SKM-1 treated with dmso at 0.1 percent for 144 hours (cell line): Measurements from ENCODE around the gene KATNA1.
"Not testable (repeated sequence)": the region's sequence is repeated elsewhere in the genome, so short reads cannot be mapped to it uniquely, and the experiment has no call there.

Source experiments
- DNase-seq: peaks from one replicate; lab custom pipeline; 2025; ENCODE audit not compliant: unreplicated experiment; lab: John Stamatoyannopoulos, UW

KATNA1 gene

GRCh38 chr6:149648148-149649145 lies at the start of gene KATNA1:
TSS of gene KATNA1 (minus strand) at chr6:149648714. CDS start at chr6:149638547, 10,167 bp downstream.
- DNase-seq = peak; percentile 79

- DNase-seq = no peak
These were observed 49.7 kb upstream of the KATNA1 start for GRCh38 chr6:149698175-149698574.

- DNase-seq = no peak
These were observed 48.4 kb upstream of the KATNA1 start for GRCh38 chr6:149696901-149697300.

- DNase-seq = no peak
These were observed 46.4 kb upstream of the KATNA1 start for GRCh38 chr6:149694921-149695320.

- DNase-seq = no peak
These were observed 42.7 kb upstream of the KATNA1 start for GRCh38 chr6:149691201-149691600.

- no peak for DNase-seq
These were observed 37.7 kb upstream of the KATNA1 start for GRCh38 chr6:149686230-149686629.

- DNase-seq = no peak
These were observed 34.8 kb upstream of the KATNA1 start for GRCh38 chr6:149683256-149683859.

- not testable (repeated sequence) for DNase-seq
These were observed 33.3 kb upstream of the KATNA1 start for GRCh38 chr6:149681845-149682244.

- DNase-seq = no peak
These were observed 32.7 kb upstream of the KATNA1 start for GRCh38 chr6:149681209-149681608.

GRCh38 chr6:149680503-149680902 lies 32.0 kb upstream of the KATNA1 start:
- DNase-seq = no peak

- not testable (repeated sequence) for DNase-seq
These were observed 23.8 kb upstream of the KATNA1 start for GRCh38 chr6:149672265-149672664.

- no peak for DNase-seq
These were observed 11.5 kb upstream of the KATNA1 start for GRCh38 chr6:149660028-149660427.

- DNase-seq = no peak
These were observed 8.9 kb upstream of the KATNA1 start for GRCh38 chr6:149657441-149657840.

- DNase-seq = no peak
These were observed 2.5 kb upstream of the KATNA1 start for GRCh38 chr6:149651056-149651455.

- DNase-seq = no peak
These were observed 1.9 kb downstream of the KATNA1 start for GRCh38 chr6:149646599-149646998.

- DNase-seq = no peak
These were observed 5.5 kb downstream of the KATNA1 start for GRCh38 chr6:149642829-149643580.

- no peak for DNase-seq
These were observed 12.4 kb downstream of the KATNA1 start for GRCh38 chr6:149636124-149636523.

- DNase-seq = no peak
These were observed 14.2 kb downstream of the KATNA1 start for GRCh38 chr6:149634315-149634714.

- DNase-seq = no peak
These were observed 19.5 kb downstream of the KATNA1 start for GRCh38 chr6:149628875-149629510.

GRCh38 chr6:149627672-149628071 lies 20.8 kb downstream of the KATNA1 start:
- no peak for DNase-seq

GRCh38 chr6:149615805-149616204 lies 32.7 kb downstream of the KATNA1 start:
- no peak for DNase-seq
